Osteoblast (primary cell): Measurements from ENCODE around the gene PIGL. TPM values are rescaled to one million over a fixed set of nuclear protein-coding genes. Genes with fewer than 3 reads are reported as not detected.
"Not testable (repeated sequence)": the region's sequence is repeated elsewhere in the genome, so short reads cannot be mapped to it uniquely, and the experiment has no call there.

Experiments used
- DNase-seq: peaks from one replicate; pipeline ENCODE4 v3.0.0; 2011; ENCODE audit warnings: low spot score, mixed read lengths; ENCODE audit not compliant: insufficient read length; ENCODE audit errors: missing footprints
- H2AFZ ChIP-seq: 2 replicates; pipeline ENCODE4 v1.6.0; 2011; ENCODE audit warnings: mild to moderate bottlenecking, low read length
- H3K27ac ChIP-seq: 2 replicates; pipeline ENCODE4 v1.5.1; 2011; ENCODE audit warnings: mild to moderate bottlenecking, low read depth, low read length, moderate library complexity
- H3K27me3 ChIP-seq: 2 replicates; pipeline ENCODE4 v1.6.0; 2012; ENCODE audit warnings: mild to moderate bottlenecking, control low read depth, inconsistent platforms, low read length, moderate library complexity; ENCODE audit not compliant: insufficient read depth
- H3K36me3 ChIP-seq: 2 replicates; pipeline ENCODE4 v1.5.1; 2011; ENCODE audit warnings: mild to moderate bottlenecking, low read length, control low read depth, moderate library complexity; ENCODE audit not compliant: insufficient read depth
- H3K4me1 ChIP-seq: 2 replicates; pipeline ENCODE4 v1.5.1; 2011; ENCODE audit warnings: mild to moderate bottlenecking, low read length, control low read depth, moderate library complexity; ENCODE audit not compliant: insufficient read depth
- H3K4me2 ChIP-seq: 2 replicates; pipeline ENCODE4 v1.6.0; 2011; ENCODE audit warnings: mild to moderate bottlenecking, low read length; ENCODE audit not compliant: insufficient read depth
- H3K4me3 ChIP-seq: fragments of 200-600 bp; sonication (generic); 3 replicates; pipeline ENCODE4 v1.5.1; 2012; ENCODE audit warnings: mild to moderate bottlenecking, low read length, inconsistent platforms; ENCODE audit not compliant: insufficient read depth
- H3K79me2 ChIP-seq: 2 replicates; pipeline ENCODE4 v1.6.0; 2012; ENCODE audit warnings: mild to moderate bottlenecking, low read length, control low read depth, inconsistent platforms; ENCODE audit not compliant: insufficient read depth
- H3K9me3 ChIP-seq: 2 replicates; pipeline ENCODE4 v1.5.1; 2011; ENCODE audit warnings: low read depth, low read length, control low read depth
- H4K20me1 ChIP-seq: 2 replicates; pipeline ENCODE4 v1.6.0; 2012; ENCODE audit warnings: mild to moderate bottlenecking, low read length, control low read depth; ENCODE audit not compliant: insufficient read depth
- CTCF ChIP-seq: IDR thresholded peaks from 2 replicates; pipeline ENCODE4 v1.5.1; 2011; ENCODE audit warnings: mild to moderate bottlenecking, low read depth, low read length, moderate library complexity; ENCODE audit errors: extremely low read depth
- total RNA-seq: library from RNA; depleted of rRNA; stranded (reverse); fragments of >200 nt; gene quantifications from 2 replicates; pipeline ENCODE4 v1.2.3, GENCODE V29; 2012

PIGL gene
- total RNA-seq, 1 donor, result 23.5 TPM

GRCh38 chr17:16302856-16303255 is 85.8 kb downstream of the PIGL start:
- Histone ChIP-seq H3K36me3 (peaks cover 7% of the 10 kb centered on the region), H3K27me3 (no peaks in the 10 kb centered on the region), H2AFZ (no peak overlapping the region), H3K9me3 (no peaks in the 10 kb centered on the region), H3K79me2 (no peaks in the 10 kb centered on the region), H3K27ac (no peak overlapping the region), H3K4me3 (no peak overlapping the region), H3K4me2 (no peak overlapping the region), H3K4me1 (peaks cover 7% of the 10 kb centered on the region), H4K20me1 (peaks cover 3% of the 10 kb centered on the region)
- no peak for TF ChIP-seq CTCF
- DNase-seq, result no peak

GRCh38 chr17:16304830-16305229 is 87.8 kb downstream of the PIGL start:
- H3K36me3 ChIP-seq, result peaks cover 7% of the 10 kb centered on the region
- peak; percentile 51 for TF ChIP-seq CTCF
- no peaks in the 10 kb centered on the region for H3K27me3 ChIP-seq
- no peaks in the 10 kb centered on the region for H3K79me2 ChIP-seq
- H3K4me2 ChIP-seq, result no peak overlapping the region
- H3K4me3 ChIP-seq, result no peak overlapping the region
- H4K20me1 ChIP-seq, result peaks cover 3% of the 10 kb centered on the region
- peaks cover 7% of the 10 kb centered on the region for H3K4me1 ChIP-seq
- H3K9me3 ChIP-seq, result no peaks in the 10 kb centered on the region
- no peak overlapping the region for H3K27ac ChIP-seq
- H2AFZ ChIP-seq, result no peak overlapping the region
- no peak for DNase-seq

GRCh38 chr17:16306211-16306610 is 89.2 kb downstream of the PIGL start:
- H3K79me2 ChIP-seq, result no peaks in the 10 kb centered on the region
- no peak for TF ChIP-seq CTCF
- DNase-seq, result no peak
- no peak overlapping the region for H2AFZ ChIP-seq
- H3K4me3 ChIP-seq, result no peak overlapping the region
- no peak overlapping the region for H3K27ac ChIP-seq
- peaks cover 3% of the 10 kb centered on the region for H3K4me1 ChIP-seq
- H3K9me3 ChIP-seq, result no peaks in the 10 kb centered on the region
- H4K20me1 ChIP-seq, result peaks cover 3% of the 10 kb centered on the region
- H3K4me2 ChIP-seq, result no peak overlapping the region
- no peaks in the 10 kb centered on the region for H3K27me3 ChIP-seq
- peaks cover 7% of the 10 kb centered on the region for H3K36me3 ChIP-seq

- not testable (repeated sequence) for H3K4me1 ChIP-seq, H3K4me2 ChIP-seq, H3K79me2 ChIP-seq, H4K20me1 ChIP-seq, DNase-seq, H2AFZ ChIP-seq, H3K9me3 ChIP-seq, H3K27ac ChIP-seq, H3K36me3 ChIP-seq, H3K27me3 ChIP-seq, H3K4me3 ChIP-seq
Measured at GRCh38 chr17:16312061-16312460, 95.1 kb downstream of the PIGL start.
